Activated CD4-positive, alpha-beta T cell treated with anti-CD3 and anti-CD28 coated beads, Interleukin-2, Interleukin-6, amounts not matched to agents 100 ng/mL and 50 ng/mL, durations not matched to agents 16 hours and 8 hours (primary cell): Measurements from ENCODE around the gene OR4F6.
"Not testable (repeated sequence)": the region's sequence is repeated elsewhere in the genome, so short reads cannot be mapped to it uniquely, and the experiment has no call there.

ENCODE experiments used
- DNase-seq: peaks from one replicate; pipeline ENCODE4 v3.0.0-alpha.2; 2020

Gene OR4F6

DNA sequence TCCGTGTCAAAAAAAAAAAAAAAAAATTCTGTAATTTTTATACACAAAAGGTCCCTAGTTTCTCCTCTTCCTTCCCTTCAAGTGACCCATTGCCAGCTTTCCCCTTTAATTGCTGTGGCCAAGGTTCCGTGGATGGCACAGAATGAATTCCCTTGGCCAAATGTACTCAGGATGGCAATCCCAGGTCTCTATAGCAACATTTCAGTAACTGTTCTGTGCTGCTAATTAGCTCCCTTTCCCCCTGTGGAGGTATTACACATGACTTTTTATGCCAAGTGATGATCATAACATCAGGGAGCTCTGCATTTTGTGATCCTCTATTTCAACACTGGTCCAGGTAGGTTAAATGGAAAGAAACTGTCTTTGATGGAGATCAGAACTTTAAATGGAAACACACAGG is at the start of gene OR4F6:
TSS of gene OR4F6 (plus strand) at position 301 of the 400 bp plus-strand sequence. CDS start 2,211 bp downstream, outside the sequence.
- no peak for DNase-seq

DNA sequence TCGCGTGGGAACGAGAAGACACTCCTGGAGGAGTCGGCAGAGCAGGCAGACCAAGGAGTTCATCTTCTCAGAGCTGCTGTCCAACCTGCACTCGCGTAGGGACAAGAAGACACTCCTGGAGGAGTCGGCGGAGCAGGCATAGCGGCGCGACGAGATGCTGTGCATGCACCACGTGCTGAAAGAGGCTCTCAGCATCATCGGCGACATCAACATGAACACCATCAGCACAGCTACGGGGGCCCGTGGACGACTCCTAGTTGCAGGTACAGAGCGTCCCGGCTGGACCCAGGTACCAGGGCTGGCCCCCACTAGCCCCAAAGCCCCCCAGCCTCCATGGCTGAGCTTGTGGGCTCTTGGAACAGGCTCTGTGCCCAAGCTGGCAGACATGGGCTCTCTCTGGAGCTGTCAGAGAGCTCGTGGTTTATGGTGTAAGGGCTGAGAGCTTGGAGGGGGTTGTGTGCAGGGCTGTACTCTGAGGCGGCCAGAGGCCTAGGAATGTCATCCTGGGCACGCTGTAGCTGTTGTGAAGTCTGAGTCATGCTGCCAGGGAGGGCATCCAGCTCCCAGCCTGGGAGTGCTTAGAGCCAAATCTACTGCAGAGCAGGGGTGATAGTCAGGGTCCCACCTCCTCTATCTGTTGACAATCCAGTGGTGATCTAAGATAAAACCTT is 38.5 kb upstream of the OR4F6 start:
- DNase-seq = not testable (repeated sequence)

- DNase-seq = not testable (repeated sequence)
These were observed 38.0 kb upstream of the OR4F6 start for GRCh38 chr15:101765340-101765671.

DNA sequence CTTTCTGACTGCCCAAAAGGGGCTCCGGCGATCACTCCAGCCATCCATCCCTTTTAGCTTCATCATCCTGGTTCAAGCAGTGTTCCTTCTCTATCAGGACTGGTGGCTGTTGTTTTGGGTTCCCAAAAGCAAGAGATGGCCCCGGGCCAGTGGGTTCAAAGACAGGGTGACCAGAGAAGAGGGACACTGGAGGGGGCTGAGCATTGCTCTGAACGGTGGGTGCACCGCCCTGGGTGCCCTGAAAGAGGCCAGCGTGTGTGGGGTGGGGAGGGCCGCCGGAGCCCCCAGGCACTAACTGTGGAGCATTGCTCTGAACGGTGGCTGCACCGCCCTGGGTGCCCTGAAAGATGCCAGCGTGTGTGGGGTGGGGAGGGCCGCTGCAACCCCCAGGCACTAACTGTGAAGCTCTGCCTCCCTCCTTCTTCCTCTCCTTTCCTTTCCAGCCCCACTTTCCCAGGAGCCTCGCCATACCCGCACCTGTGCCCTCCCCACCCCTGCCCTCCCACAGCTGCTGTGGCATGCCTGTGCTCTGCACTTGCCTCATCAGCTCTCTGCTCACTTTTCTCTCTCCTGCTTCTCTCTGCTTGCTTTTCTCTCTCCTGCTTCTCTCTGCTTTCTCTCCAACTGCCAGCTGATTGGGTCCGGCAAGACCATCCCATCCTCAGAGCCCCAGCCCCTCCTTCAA is 37.4 kb upstream of the OR4F6 start:
- no peak for DNase-seq

DNA sequence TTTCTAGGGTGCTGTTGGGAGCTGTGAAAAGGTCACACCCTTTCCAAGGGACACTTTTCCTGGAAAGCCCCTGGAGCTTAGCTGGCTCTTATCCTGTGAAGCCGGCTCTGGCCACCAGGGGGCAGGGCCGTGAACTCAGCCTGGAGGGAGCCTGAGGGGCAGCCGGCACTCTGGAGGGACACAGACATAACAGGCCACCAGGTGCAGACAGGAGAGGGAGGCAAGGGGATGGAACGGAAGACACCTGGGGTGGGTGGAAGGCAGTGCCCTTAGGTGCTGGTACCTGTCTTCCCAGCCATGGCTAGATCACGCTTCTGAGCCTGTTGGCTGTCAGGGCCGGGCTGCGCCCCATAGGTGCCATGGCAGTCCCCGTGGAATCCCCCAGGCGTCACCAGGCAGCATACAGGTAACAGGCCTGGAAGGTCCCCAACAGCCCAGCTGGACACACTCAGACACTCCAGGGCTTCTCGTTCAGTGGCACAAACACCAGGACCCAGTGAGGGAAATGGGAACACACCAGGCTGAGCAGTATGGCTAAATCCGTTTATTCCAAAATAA is 36.1 kb upstream of the OR4F6 start:
- DNase-seq = not testable (repeated sequence)

DNA sequence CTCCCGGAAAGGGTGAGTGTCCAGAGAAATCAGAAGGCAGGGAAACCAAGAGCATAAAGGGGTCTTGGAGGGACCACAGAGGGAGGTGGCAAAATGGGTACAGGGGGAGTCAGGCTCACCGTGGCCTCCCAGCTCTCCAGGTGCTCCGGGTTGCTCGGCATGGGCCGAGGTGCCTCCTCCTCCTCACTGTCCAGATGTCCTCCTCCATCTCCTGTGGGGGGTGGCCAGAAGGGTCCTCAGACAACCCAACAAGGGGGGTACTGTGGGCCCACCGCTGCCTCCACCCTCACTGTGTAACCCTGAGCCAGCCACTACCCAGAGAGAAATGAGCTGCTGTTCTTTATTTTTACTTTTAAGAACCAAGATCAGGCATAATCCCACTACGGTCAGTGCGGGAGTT is 30.4 kb upstream of the OR4F6 start:
- no peak for DNase-seq

GRCh38 chr15:101773496-101774100 is 29.7 kb upstream of the OR4F6 start:
- peak; percentile 11 for DNase-seq

- DNase-seq = no peak
These were observed 28.2 kb upstream of the OR4F6 start for GRCh38 chr15:101775136-101775535.

GRCh38 chr15:101778576-101778975 is 24.7 kb upstream of the OR4F6 start:
- DNase-seq = not testable (repeated sequence)

GRCh38 chr15:101780225-101780624 is 23.1 kb upstream of the OR4F6 start:
- not testable (repeated sequence) for DNase-seq

DNA sequence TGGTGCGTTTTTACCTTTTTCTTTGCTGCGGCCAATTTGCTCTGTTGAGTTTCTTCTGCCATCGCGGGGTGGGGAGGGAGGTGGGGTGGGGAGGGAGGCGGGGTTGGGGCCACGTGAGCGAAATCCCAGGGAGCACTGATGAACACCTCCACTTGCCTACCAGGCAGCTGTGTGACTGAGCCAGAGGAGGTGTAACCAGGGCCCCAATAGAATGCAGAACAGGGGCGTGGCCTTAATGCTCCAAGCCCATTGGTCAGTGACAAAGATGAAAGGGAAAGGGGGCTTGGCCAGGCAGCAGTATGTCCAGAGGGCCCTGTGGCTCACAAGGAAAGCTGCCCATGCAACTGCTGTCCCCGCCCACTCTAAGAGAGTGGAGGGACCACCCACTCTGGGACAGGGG is 21.4 kb upstream of the OR4F6 start:
- no peak for DNase-seq

- no peak for DNase-seq
These were observed 18.7 kb upstream of the OR4F6 start for GRCh38 chr15:101784644-101785043.

DNA sequence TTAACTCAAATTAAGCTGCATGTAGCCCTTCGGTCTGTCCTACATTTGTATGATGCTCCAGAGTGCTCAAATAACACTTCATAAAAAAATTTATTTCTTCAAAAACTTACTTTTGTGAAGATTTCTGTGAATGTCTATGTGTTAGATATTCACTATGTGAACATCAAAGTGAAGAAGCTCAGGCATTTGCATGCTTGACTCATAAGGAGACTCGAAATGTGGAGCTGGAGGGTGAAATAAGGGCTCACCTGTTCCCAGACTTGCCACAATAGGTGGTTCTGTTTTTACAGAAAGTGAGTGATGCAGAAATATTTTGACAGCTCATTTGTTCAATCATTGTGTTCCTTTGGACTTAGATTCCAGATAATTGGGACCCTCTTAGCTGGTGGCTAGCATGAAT is 16.9 kb upstream of the OR4F6 start:
- not testable (repeated sequence) for DNase-seq

DNA sequence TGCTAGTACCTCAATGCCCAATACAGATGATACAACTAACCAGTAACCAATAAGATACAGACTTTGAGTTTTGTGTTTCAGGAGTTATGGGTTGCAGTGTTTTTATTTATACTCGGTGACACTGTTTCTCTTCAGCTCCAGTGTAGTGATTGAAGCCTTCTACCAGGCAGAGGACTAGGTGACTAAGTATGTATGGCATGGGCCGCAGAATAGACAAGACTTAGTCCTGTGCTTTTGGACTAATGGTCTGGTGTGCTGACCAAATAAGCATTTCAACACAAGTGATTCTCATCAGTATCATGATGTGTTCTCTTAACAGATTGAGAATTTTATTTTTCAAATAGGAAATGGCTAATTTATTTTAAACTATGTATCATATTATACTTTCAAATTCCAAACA is 15.3 kb upstream of the OR4F6 start:
- DNase-seq = not testable (repeated sequence)

DNA sequence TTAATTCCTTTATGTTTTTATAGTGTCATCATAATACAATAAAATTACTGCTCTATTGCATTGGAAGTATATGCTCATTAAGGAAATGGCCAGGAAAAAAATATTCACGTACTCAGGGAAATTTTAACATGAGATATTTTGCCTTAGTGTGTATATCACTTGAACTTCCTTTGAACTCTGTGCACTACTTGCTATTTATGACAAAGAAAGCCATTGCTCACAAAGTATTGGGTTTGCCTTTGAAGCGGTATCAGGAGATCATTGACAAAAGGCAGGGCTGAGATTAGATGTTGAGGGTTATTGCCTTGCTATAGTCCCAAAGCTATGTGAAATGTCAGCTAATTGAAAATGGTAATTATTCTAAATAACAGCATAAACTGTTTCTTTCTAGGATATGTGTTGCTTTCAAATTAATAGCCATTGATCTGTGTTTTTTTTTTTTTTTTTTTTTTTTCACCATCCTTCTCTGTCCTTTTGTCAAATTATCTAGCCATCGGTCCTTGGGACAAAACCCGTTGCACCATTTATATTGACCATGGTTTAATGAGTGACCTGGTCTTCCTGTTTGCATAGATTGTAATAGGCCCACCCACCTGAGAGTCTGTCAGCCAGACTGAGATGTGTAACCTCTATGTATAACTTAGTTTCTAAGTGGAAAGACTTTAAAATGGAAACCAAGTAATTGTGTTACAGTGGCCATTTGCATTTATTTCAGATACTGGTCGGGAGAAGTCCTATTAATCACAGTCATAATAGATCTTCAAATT is 14.6 kb upstream of the OR4F6 start:
- not testable (repeated sequence) for DNase-seq

- DNase-seq = not testable (repeated sequence)
These were observed 12.6 kb upstream of the OR4F6 start for GRCh38 chr15:101790748-101791147.

- DNase-seq = not testable (repeated sequence)
These were observed 9.3 kb upstream of the OR4F6 start for GRCh38 chr15:101793981-101794380.

DNA sequence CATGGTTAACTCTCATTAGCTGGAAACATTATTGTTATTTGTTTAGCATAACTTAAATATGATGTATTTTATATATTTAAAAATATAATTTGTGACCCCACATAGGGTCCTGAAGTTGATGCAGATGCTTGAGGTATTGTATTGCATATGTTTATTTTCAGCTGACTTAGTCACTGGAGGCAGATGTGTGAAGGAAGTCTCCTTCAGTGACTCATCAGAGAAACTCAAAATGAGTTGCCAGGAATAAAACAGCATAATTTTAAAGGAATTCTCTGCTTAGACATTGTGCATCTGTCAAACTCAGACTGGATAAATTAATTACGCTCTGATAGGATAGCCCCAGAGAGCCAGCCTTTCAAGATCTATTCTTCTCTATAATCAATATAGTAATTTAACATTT is 7.9 kb upstream of the OR4F6 start:
- DNase-seq = no peak

GRCh38 chr15:101799665-101800064 is 3.6 kb upstream of the OR4F6 start:
- no peak for DNase-seq

DNA sequence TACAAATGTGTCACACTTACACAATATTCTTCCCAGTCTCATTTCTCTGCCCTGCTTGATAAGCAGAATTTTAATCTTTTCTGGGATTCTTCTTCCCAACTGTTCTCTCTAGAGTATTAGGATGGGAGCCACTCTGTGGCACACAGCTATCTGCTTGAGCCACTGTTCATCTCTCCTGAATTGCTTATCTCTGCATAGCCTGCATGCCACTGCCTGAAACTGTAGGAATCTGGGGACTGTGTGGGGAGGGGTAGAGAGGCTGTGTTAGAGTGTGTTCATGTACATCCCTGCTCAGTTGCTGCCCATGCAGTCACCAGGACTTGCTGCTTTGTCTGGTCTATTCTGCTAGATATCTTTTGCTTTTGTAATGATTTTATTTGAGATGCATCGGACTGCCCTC is 2.3 kb upstream of the OR4F6 start:
- DNase-seq = no peak

DNA sequence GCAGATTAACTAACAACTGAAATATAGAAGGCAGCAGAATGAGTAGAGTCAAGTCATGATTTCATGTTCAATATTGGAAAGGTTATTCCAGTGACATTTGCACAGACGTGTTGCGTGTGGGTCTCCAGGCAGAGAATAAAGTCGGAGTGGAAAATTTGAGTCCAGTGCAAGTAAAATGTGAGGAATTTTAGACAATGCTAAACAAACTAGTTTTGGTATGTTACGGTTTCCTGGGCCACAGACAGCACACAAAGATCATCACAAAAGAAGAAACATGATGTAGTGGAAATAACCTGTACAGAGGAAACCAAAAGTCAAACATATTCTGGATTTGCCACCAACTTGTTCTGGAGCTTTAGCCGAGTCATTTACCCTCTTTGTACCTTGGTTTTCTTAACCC is 367 bp downstream of the OR4F6 start:
- no peak for DNase-seq

DNA sequence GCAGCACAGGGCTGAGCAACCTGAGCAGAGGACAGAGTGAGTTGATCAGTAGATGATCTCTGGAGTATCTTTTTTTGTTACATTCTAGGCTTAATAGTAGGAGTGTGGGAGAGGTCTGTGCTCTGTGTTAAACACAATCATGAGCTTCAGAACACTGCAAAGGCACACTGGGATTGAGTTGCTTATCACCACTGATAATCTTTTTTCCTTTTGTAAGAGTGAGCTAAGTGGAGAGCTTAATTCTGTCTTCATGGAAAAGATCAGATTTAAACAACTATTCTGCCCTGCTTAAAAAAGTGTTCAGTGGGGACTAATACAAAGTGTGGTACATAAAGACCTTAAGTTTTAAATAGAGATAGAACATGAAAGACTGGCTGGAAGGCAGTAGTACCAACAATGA is 1.1 kb downstream of the OR4F6 start:
- DNase-seq = no peak

GRCh38 chr15:101804941-101805340 is 1.6 kb downstream of the OR4F6 start:
- no peak for DNase-seq
